HEK293 (cell line): ENCODE data around the gene NHSL2.

ENCODE experiments used
- CTCF ChIA-PET: fragments of 350-600 bp; formaldehyde crosslinking; extraction: SDS; loops from one replicate; lab custom pipeline; 2021; ENCODE audit warnings: antibody characterized with exemption; lab: Yijun Ruan, JAX
- POLR2A ChIA-PET: fragments of 300-600 bp; formaldehyde crosslinking; extraction: SDS; loops from one replicate; lab custom pipeline; 2020; ENCODE audit warnings: antibody characterized with exemption, inconsistent platforms; lab: Yijun Ruan, JAX
- H3K27ac ChIP-seq: fragments of 200-500 bp; sonication (Bioruptor generic); 2 replicates; pipeline ENCODE4 v1.5.1; 2014; ENCODE audit warnings: low read depth, low read length, control low read depth, inconsistent platforms; ENCODE audit errors: extremely low read depth
- H3K36me3 ChIP-seq, 2 experiments: fragments of 200-500 bp in 1 of 2; sonication (Bioruptor generic) in 1 of 2; 1 replicate in 1 of 2; 2 replicates in 1 of 2; pipeline ENCODE4 v1.5.1; 2014 to 2017; ENCODE audit warnings: inconsistent platforms in 2 of 2, low read length in 2 of 2; ENCODE audit not compliant: control insufficient read depth in 2 of 2, insufficient read depth in 1 of 2
- H3K4me1 ChIP-seq: fragments of 200-500 bp; sonication (Bioruptor generic); 2 replicates; pipeline ENCODE4 v1.5.1; 2014; ENCODE audit warnings: mild to moderate bottlenecking, low read length, inconsistent platforms; ENCODE audit not compliant: control insufficient read depth, insufficient read depth
- H3K4me3 ChIP-seq: 2 replicates; pipeline ENCODE4 v1.5.1; 2011; ENCODE audit warnings: low read depth, mild to moderate bottlenecking, control low read depth, low read length, moderate library complexity
- H3K9me3 ChIP-seq: fragments of 200-500 bp; sonication (Bioruptor generic); 2 replicates; pipeline ENCODE4 v1.5.1; 2014; ENCODE audit warnings: low read depth, low read length, inconsistent platforms; ENCODE audit not compliant: control insufficient read depth, insufficient read depth
- SP3 ChIP-seq: fragments of 450-650 bp; formaldehyde crosslinking; IDR thresholded peaks from 2 replicates; pipeline ENCODE4 v1.5.1; 2016; ENCODE audit warnings: missing biosample characterization, missing genetic modification characterization
- SP7 ChIP-seq: fragments of 450-650 bp; formaldehyde crosslinking; IDR thresholded peaks from 2 replicates; pipeline ENCODE4 v1.5.1; 2016; ENCODE audit warnings: missing biosample characterization, missing genetic modification characterization
- YY2 ChIP-seq: fragments of 450-650 bp; formaldehyde crosslinking; IDR thresholded peaks from 2 replicates; pipeline ENCODE4 v1.5.1; 2016; ENCODE audit warnings: missing biosample characterization, missing genetic modification characterization
- ZFP41 ChIP-seq: fragments of 450-650 bp; formaldehyde crosslinking; IDR thresholded peaks from 2 replicates; pipeline ENCODE4 v1.5.1; 2016; ENCODE audit warnings: missing biosample characterization, missing genetic modification characterization, borderline replicate concordance
- ZNF266 ChIP-seq: fragments of 450-650 bp; formaldehyde crosslinking; IDR thresholded peaks from 2 replicates; pipeline ENCODE4 v1.5.1; 2016; ENCODE audit warnings: missing biosample characterization, missing genetic modification characterization, low read depth
- ZNF274 ChIP-seq, 2 experiments: fragments of 200-500 bp in 1 of 2; fragments of 450-650 bp in 1 of 2; sonication (Bioruptor generic) in 1 of 2; formaldehyde crosslinking in 1 of 2; IDR thresholded peaks; 2 replicates each; pipeline versions ENCODE4 v1.5.1 to v1.6.1; 2014 to 2016; ENCODE audit warnings: borderline replicate concordance in 1 of 2, inconsistent platforms in 1 of 2, low read length in 1 of 2, missing biosample characterization in 1 of 2, missing genetic modification characterization in 1 of 2
- ZNF404 ChIP-seq: fragments of 450-650 bp; formaldehyde crosslinking; IDR thresholded peaks from 2 replicates; pipeline ENCODE4 v1.5.1; 2017; ENCODE audit warnings: missing biosample characterization, missing genetic modification characterization
- ZNF433 ChIP-seq: fragments of 450-650 bp; formaldehyde crosslinking; IDR thresholded peaks from 2 replicates; pipeline ENCODE4 v1.5.1; 2016; ENCODE audit warnings: missing biosample characterization, missing genetic modification characterization, low read depth
- ZNF510 ChIP-seq: fragments of 450-650 bp; formaldehyde crosslinking; IDR thresholded peaks from 2 replicates; pipeline ENCODE4 v1.5.1; 2018; ENCODE audit warnings: mild to moderate bottlenecking, missing genetic modification characterization, missing biosample characterization; ENCODE audit not compliant: insufficient replicate concordance
- ZNF629 ChIP-seq: fragments of 450-650 bp; formaldehyde crosslinking; IDR thresholded peaks from 2 replicates; pipeline ENCODE4 v1.5.1; 2017; ENCODE audit warnings: missing biosample characterization, missing genetic modification characterization
- ZNF660 ChIP-seq: fragments of 450-650 bp; IDR thresholded peaks from 2 replicates; pipeline ENCODE4 v1.5.1; 2018; ENCODE audit warnings: missing biosample characterization, mild to moderate bottlenecking, missing genetic modification characterization
- ZNF768 ChIP-seq: fragments of 450-650 bp; formaldehyde crosslinking; IDR thresholded peaks from 2 replicates; pipeline ENCODE4 v1.5.1; 2018; ENCODE audit warnings: missing biosample characterization, mild to moderate bottlenecking, missing genetic modification characterization
- ZNF792 ChIP-seq: fragments of 450-650 bp; formaldehyde crosslinking; IDR thresholded peaks from 2 replicates; pipeline ENCODE4 v1.5.1; 2016; ENCODE audit warnings: missing biosample characterization, missing genetic modification characterization
- ZNF830 ChIP-seq: fragments of 450-650 bp; IDR thresholded peaks from 2 replicates; pipeline ENCODE4 v1.5.0; 2018; ENCODE audit warnings: missing biosample characterization, missing genetic modification characterization, low read depth, mild to moderate bottlenecking, moderate library complexity
- TF ChIP-seq, protein P1 (sequence below): fragments of 450-650 bp; formaldehyde crosslinking; IDR thresholded peaks from 2 replicates; pipeline ENCODE4 v1.5.1; 2016; ENCODE audit warnings: missing biosample characterization, missing genetic modification characterization
- TF ChIP-seq, protein P2 (sequence below): fragments of 450-650 bp; formaldehyde crosslinking; IDR thresholded peaks from 2 replicates; pipeline ENCODE4 v1.5.1; 2016; ENCODE audit warnings: missing biosample characterization, missing genetic modification characterization
- TF ChIP-seq, protein P3 (sequence below): fragments of 450-650 bp; formaldehyde crosslinking; IDR thresholded peaks from 2 replicates; pipeline ENCODE4 v1.5.1; 2016; ENCODE audit warnings: missing biosample characterization, missing genetic modification characterization

Gene NHSL2

DNA sequence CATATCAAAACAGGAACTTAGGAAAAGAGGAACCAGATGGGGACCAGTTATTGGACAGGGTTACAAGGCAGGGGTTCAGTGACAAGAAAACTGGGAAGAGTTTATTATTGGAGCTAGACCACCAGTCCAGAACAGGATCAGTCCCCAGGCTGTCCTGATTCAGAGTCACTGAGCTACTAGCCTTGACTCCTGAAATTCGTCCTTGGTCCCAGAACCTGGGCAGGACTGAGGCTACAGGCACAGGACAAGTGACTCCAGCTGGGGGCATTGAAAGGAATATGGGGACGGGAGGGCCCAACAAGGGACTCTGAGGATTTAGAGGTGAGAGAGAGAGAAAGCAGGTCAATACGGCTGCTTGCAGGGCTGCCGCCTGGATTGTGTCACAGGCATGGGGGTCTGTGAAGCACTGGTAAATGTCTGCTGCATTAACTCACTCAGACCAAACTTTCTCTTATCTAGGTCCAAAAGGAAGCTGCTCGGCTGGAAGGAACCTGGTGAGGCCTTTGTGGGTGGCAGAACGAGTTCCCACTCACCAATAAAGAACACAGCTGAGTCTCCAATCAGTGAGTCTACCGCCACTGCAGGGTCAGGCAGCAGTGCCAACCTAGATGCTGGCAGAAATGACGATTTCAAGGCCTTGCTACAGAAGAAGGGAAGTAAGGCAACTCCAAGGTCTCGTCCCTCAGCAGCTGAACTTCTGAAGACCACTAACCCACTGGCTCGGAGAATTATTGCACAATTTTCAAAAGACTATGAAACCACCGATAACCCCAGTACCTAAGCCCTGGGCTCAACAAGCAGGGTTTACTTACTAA lies 232.4 kb downstream of the NHSL2 start:
- Histone ChIP-seq H3K9me3 (no peaks in the 10 kb centered on the region), H3K27ac (no peak overlapping the region)
- no peak for TF ChIP-seq ZNF792 (tag by site-specific recombination)
- no peak for TF ChIP-seq YY2
- TF ChIP-seq ZNF274 (IDR thresholded peaks at IDR 0.05; ENCODE audit: low read length), result no peak
- no peak for TF ChIP-seq ZNF274 (tag by site-specific recombination; IDR thresholded peaks at IDR 0.05; ENCODE audit: borderline replicate concordance)
- TF ChIP-seq ZNF433 (tag by site-specific recombination), result no peak
- TF ChIP-seq ZNF629 (tag by site-specific recombination), result no peak
- TF ChIP-seq ZNF510 (tag by site-specific recombination), result no peak
- TF ChIP-seq ZNF266 (tag by site-specific recombination), result no peak
- TF ChIP-seq ZFP41, result no peak
- no peak for TF ChIP-seq ZNF404 (tag by site-specific recombination)
- TF ChIP-seq, protein P1, sequence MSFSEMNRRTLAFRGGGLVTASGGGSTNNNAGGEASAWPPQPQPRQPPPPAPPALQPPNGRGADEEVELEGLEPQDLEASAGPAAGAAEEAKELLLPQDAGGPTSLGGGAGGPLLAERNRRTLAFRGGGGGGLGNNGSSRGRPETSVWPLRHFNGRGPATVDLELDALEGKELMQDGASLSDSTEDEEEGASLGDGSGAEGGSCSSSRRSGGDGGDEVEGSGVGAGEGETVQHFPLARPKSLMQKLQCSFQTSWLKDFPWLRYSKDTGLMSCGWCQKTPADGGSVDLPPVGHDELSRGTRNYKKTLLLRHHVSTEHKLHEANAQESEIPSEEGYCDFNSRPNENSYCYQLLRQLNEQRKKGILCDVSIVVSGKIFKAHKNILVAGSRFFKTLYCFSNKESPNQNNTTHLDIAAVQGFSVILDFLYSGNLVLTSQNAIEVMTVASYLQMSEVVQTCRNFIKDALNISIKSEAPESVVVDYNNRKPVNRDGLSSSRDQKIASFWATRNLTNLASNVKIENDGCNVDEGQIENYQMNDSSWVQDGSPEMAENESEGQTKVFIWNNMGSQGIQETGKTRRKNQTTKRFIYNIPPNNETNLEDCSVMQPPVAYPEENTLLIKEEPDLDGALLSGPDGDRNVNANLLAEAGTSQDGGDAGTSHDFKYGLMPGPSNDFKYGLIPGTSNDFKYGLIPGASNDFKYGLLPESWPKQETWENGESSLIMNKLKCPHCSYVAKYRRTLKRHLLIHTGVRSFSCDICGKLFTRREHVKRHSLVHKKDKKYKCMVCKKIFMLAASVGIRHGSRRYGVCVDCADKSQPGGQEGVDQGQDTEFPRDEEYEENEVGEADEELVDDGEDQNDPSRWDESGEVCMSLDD (tag by site-specific recombination), result no peak
- no peak for TF ChIP-seq ZNF830 (tag by site-specific recombination)
- TF ChIP-seq, all 188 proteins: peak for 0
- CTCF ChIA-PET, result interaction anchor here (1.7 kb wide), 1 partner anchor 16 kb away, joined by 11 read pairs; no protein-coding TSS in a partner anchor
- H3K36me3 ChIP-seq, result peaks cover 0 to 9% of the 10 kb centered on the region in 2 experiments; a peak in 1 of 3 replicates
- no peaks in the 10 kb centered on the region for H3K4me1 ChIP-seq
- POLR2A ChIA-PET, result interaction anchor here (0.6 to 1.6 kb wide), 3 partner anchors 12 to 38 kb away, joined by 4 read pairs; partner anchors contain the start of gene PIN4
- no peak overlapping the region for H3K4me3 ChIP-seq

DNA sequence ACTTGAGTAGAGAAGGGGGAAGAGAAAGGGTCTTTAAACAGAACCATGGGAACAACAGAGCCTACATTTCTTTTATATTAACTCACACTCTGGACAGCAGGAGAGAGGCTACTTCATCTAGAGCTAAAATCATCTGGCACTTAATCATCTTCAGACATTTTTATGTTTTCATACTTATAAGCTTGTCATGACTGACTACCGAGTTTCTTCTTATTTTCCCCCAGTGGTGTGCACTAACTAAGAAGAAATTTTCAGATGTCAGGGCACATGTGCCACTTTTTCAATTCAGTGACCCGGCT lies 232.9 kb downstream of the NHSL2 start:
- ChIA-PET CTCF (interaction anchor here (1.7 kb wide), 1 partner anchor 17 kb away, joined by 11 read pairs; no protein-coding TSS in a partner anchor), POLR2A (interaction anchor here (1.2 kb wide), 1 partner anchor 38 kb away, joined by 4 read pairs; the partner anchor contains the start of gene PIN4)
- Histone ChIP-seq H3K36me3 (peaks cover 0 to 5% of the 10 kb centered on the region in 2 experiments; a peak in 1 of 3 replicates), H3K27ac (no peak overlapping the region), H3K9me3 (no peaks in the 10 kb centered on the region; the same call in 1 of the 2 replicates), H3K4me1 (no peaks in the 10 kb centered on the region), H3K4me3 (no peak overlapping the region)
- TF ChIP-seq, protein P2, sequence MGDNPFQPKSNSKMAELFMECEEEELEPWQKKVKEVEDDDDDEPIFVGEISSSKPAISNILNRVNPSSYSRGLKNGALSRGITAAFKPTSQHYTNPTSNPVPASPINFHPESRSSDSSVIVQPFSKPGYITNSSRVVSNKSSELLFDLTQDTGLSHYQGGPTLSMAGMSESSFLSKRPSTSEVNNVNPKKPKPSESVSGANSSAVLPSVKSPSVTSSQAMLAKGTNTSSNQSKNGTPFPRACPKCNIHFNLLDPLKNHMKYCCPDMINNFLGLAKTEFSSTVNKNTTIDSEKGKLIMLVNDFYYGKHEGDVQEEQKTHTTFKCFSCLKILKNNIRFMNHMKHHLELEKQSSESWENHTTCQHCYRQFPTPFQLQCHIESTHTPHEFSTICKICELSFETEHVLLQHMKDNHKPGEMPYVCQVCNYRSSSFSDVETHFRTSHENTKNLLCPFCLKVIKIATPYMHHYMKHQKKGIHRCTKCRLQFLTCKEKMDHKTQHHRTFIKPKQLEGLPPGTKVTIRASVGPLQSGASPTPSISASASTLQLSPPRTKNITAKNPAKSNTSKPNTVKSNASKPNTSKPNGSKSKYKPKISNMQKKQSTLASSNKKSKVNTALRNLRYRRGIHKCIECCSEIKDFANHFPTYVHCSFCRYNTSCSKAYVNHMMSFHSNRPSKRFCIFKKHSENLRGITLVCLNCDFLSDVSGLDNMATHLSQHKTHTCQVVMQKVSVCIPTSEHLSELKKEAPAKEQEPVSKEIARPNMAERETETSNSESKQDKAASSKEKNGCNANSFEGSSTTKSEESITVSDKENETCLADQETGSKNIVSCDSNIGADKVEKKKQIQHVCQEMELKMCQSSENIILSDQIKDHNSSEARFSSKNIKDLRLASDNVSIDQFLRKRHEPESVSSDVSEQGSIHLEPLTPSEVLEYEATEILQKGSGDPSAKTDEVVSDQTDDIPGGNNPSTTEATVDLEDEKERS (tag by site-specific recombination), result no peak
- TF ChIP-seq SP7 (tag by site-specific recombination), result no peak
- no peak for TF ChIP-seq SP3 (tag by site-specific recombination)
- TF ChIP-seq ZNF768 (tag by site-specific recombination), result no peak
- no peak for TF ChIP-seq ZNF660 (tag by site-specific recombination)
- TF ChIP-seq, protein P3, sequence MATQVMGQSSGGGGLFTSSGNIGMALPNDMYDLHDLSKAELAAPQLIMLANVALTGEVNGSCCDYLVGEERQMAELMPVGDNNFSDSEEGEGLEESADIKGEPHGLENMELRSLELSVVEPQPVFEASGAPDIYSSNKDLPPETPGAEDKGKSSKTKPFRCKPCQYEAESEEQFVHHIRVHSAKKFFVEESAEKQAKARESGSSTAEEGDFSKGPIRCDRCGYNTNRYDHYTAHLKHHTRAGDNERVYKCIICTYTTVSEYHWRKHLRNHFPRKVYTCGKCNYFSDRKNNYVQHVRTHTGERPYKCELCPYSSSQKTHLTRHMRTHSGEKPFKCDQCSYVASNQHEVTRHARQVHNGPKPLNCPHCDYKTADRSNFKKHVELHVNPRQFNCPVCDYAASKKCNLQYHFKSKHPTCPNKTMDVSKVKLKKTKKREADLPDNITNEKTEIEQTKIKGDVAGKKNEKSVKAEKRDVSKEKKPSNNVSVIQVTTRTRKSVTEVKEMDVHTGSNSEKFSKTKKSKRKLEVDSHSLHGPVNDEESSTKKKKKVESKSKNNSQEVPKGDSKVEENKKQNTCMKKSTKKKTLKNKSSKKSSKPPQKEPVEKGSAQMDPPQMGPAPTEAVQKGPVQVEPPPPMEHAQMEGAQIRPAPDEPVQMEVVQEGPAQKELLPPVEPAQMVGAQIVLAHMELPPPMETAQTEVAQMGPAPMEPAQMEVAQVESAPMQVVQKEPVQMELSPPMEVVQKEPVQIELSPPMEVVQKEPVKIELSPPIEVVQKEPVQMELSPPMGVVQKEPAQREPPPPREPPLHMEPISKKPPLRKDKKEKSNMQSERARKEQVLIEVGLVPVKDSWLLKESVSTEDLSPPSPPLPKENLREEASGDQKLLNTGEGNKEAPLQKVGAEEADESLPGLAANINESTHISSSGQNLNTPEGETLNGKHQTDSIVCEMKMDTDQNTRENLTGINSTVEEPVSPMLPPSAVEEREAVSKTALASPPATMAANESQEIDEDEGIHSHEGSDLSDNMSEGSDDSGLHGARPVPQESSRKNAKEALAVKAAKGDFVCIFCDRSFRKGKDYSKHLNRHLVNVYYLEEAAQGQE (tag by site-specific recombination), result no peak
